ENCODE results near the gene LOXL1. TPM values are rescaled to one million over a fixed set of nuclear protein-coding genes. Genes with fewer than 3 reads are reported as not detected.

LOXL1 gene
- total RNA-seq, 1 experiment from 2014 or later = 4.9 TPM

- Mint-ChIP-seq H3K27me3 (ENCODE audit: insufficient read depth, unreplicated experiment) (peaks cover 12% of the 10 kb centered on the region), H3K4me1 (ENCODE audit: insufficient read depth, unreplicated experiment) (no peaks in the 10 kb centered on the region), H3K9me3 (ENCODE audit: unreplicated experiment) (no peaks in the 10 kb centered on the region), H3K27ac (ENCODE audit: low read depth, unreplicated experiment) (no peak overlapping the region), H3K36me3 (ENCODE audit: insufficient read depth, unreplicated experiment) (no peaks in the 10 kb centered on the region), H3K4me3 (ENCODE audit: unreplicated experiment) (no peak overlapping the region)
- no peak for TF ChIP-seq CTCF (IDR thresholded peaks at IDR 0.05; ENCODE audit: unreplicated experiment)
- ChIA-PET POLR2A (no interaction called here), CTCF (interaction anchor here (0.8 to 1.0 kb wide), 3 partner anchors 18 to 269 kb away, joined by 3 read pairs; no protein-coding TSS in a partner anchor)
- BruUV-seq (replicated peaks) = no TSS peak
- intact Hi-C loops (cut with micrococcal nuclease) = loop anchor here (5.0 kb wide), 1 partner anchor 203 kb away; no protein-coding TSS in a partner anchor
- DNase-seq (ENCODE audit: unreplicated experiment) = no peak
Measured at GRCh38 chr15:73905225-73905827, 20.9 kb upstream of the LOXL1 start.

GRCh38 chr15:73906346-73907034, 19.8 kb upstream of the LOXL1 start:
- DNase-seq (ENCODE audit: unreplicated experiment) = no peak
- Mint-ChIP-seq H3K27ac (ENCODE audit: low read depth, unreplicated experiment) (no peak overlapping the region), H3K4me1 (ENCODE audit: insufficient read depth, unreplicated experiment) (no peaks in the 10 kb centered on the region), H3K4me3 (ENCODE audit: unreplicated experiment) (no peak overlapping the region), H3K9me3 (ENCODE audit: unreplicated experiment) (no peaks in the 10 kb centered on the region), H3K36me3 (ENCODE audit: insufficient read depth, unreplicated experiment) (no peaks in the 10 kb centered on the region), H3K27me3 (ENCODE audit: insufficient read depth, unreplicated experiment) (peaks cover 24% of the 10 kb centered on the region)
- no peak for TF ChIP-seq CTCF (IDR thresholded peaks at IDR 0.05; ENCODE audit: unreplicated experiment)
- ChIA-PET CTCF (interaction anchor here (0.7 to 3.6 kb wide), 9 partner anchors 9 to 578 kb away, joined by 3 to 36 read pairs (median 3); partner anchors contain the start of gene TBC1D21), POLR2A (no interaction called here)
- intact Hi-C loops (cut with micrococcal nuclease) = loop anchor here (5.0 kb wide), 1 partner anchor 204 kb away; no protein-coding TSS in a partner anchor
- BruUV-seq (replicated peaks) = no TSS peak

GRCh38 chr15:73907035-73907408, 19.2 kb upstream of the LOXL1 start:
- peaks cover 27% of the 10 kb centered on the region for H3K27me3 Mint-ChIP-seq (ENCODE audit: insufficient read depth, unreplicated experiment)
- intact Hi-C loops (cut with micrococcal nuclease) = loop anchor here (5.0 kb wide), 1 partner anchor 205 kb away; no protein-coding TSS in a partner anchor
- no peaks in the 10 kb centered on the region for H3K4me1 Mint-ChIP-seq (ENCODE audit: insufficient read depth, unreplicated experiment)
- BruUV-seq (replicated peaks) = no TSS peak
- no peaks in the 10 kb centered on the region for H3K9me3 Mint-ChIP-seq (ENCODE audit: unreplicated experiment)
- ChIA-PET CTCF (interaction anchor here (0.7 to 3.6 kb wide), 11 partner anchors 9 to 578 kb away, joined by 3 to 36 read pairs (median 3); partner anchors contain the start of gene TBC1D21), POLR2A (no interaction called here)
- DNase-seq (ENCODE audit: unreplicated experiment) = no peak
- TF ChIP-seq CTCF (IDR thresholded peaks at IDR 0.05; ENCODE audit: unreplicated experiment) = no peak
- H3K27ac Mint-ChIP-seq (ENCODE audit: low read depth, unreplicated experiment) = no peak overlapping the region
- no peak overlapping the region for H3K4me3 Mint-ChIP-seq (ENCODE audit: unreplicated experiment)
- no peaks in the 10 kb centered on the region for H3K36me3 Mint-ChIP-seq (ENCODE audit: insufficient read depth, unreplicated experiment)

- ChIA-PET POLR2A (no interaction called here), CTCF (interaction anchor here (0.6 to 3.6 kb wide), 22 partner anchors 8 to 448 kb away, joined by 3 to 36 read pairs (median 3); partner anchors contain the start of gene TBC1D21)
- BruUV-seq (replicated peaks) = no TSS peak
- Mint-ChIP-seq H3K27ac (ENCODE audit: low read depth, unreplicated experiment) (no peak overlapping the region), H3K36me3 (ENCODE audit: insufficient read depth, unreplicated experiment) (no peaks in the 10 kb centered on the region), H3K27me3 (ENCODE audit: insufficient read depth, unreplicated experiment) (peaks cover 40% of the 10 kb centered on the region), H3K9me3 (ENCODE audit: unreplicated experiment) (no peaks in the 10 kb centered on the region), H3K4me3 (ENCODE audit: unreplicated experiment) (no peak overlapping the region), H3K4me1 (ENCODE audit: insufficient read depth, unreplicated experiment) (no peaks in the 10 kb centered on the region)
- intact Hi-C loops (cut with micrococcal nuclease) = loop anchor here (1.0 to 5.0 kb wide), 2 partner anchors 34 to 206 kb away; no protein-coding TSS in a partner anchor
- DNase-seq (ENCODE audit: unreplicated experiment) = peak; percentile 64
- TF ChIP-seq CTCF (IDR thresholded peaks at IDR 0.05; ENCODE audit: unreplicated experiment) = peak; percentile 93
Measured at GRCh38 chr15:73908030-73908821, 18.0 kb upstream of the LOXL1 start.
